GM12875 (cell line): Measurements from ENCODE around the gene RECK.

Source experiments
- H3K4me3 ChIP-seq: one replicate; pipeline ENCODE4 v1.5.1; 2011; ENCODE audit warnings: low read depth, low read length, control low read depth
- TF ChIP-seq, protein P1 (sequence below): IDR thresholded peaks from 2 replicates; pipeline ENCODE4 v1.5.1; 2011; ENCODE audit warnings: low read depth, mild to moderate bottlenecking, control low read depth, inconsistent platforms, low read length, moderate library complexity, borderline replicate concordance; ENCODE audit not compliant: insufficient read depth

The RECK gene

DNA sequence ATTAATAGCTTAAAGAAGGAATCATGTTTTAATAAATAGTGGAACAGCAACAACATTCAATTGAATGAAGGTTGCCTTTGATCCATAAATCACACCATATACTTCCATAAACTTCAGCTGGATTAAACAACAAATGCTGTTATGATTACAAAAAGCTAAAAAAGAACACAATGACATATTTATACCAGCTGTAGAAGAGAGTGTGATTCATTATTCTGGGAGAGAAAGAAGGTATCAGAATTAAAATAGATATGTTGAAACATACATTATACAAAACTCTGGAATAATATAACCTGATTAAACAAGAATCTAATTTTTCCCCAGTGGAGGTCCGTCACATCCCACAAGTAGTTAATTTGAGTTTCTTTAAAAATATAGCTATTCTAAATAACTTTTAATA is 7.5 kb upstream of the RECK start:
- no peak overlapping the region for H3K4me3 ChIP-seq
- TF ChIP-seq, protein P1, sequence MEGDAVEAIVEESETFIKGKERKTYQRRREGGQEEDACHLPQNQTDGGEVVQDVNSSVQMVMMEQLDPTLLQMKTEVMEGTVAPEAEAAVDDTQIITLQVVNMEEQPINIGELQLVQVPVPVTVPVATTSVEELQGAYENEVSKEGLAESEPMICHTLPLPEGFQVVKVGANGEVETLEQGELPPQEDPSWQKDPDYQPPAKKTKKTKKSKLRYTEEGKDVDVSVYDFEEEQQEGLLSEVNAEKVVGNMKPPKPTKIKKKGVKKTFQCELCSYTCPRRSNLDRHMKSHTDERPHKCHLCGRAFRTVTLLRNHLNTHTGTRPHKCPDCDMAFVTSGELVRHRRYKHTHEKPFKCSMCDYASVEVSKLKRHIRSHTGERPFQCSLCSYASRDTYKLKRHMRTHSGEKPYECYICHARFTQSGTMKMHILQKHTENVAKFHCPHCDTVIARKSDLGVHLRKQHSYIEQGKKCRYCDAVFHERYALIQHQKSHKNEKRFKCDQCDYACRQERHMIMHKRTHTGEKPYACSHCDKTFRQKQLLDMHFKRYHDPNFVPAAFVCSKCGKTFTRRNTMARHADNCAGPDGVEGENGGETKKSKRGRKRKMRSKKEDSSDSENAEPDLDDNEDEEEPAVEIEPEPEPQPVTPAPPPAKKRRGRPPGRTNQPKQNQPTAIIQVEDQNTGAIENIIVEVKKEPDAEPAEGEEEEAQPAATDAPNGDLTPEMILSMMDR = no peak

DNA sequence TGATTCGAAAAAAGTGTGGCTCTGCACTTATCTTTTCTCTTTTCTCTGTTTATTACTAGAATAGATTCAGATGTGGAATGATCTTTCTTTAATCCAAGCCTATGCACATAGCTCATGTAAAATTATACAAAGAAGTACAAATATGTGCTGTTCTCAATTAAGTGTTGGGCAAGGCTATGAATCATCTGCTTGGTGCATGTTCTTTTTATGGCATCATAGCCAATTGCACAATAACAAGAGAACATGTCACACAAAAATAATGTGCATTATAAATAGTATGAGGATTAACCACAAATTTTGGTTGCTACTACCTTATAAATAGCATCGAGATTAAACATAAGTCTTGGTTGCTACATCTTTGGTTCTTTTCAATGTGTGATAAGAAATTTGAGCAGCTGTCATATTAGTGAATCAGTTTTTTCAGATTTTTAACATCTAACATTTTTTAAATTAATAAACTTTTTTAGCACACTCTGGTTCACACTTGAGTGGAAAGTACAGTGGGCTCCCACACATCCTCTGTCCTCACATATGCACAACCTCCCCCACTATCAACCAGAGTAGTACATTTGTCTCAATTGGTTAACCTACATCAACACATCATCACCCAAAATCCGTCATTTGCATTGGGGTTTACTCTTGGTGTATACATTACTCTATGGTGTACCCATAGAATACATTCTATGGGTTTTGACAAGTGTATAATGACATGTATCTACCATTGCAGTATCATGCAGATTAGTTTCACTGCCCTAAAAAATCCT is 6.8 kb upstream of the RECK start:
- H3K4me3 ChIP-seq = no peak overlapping the region
- TF ChIP-seq, protein P1 = no peak

DNA sequence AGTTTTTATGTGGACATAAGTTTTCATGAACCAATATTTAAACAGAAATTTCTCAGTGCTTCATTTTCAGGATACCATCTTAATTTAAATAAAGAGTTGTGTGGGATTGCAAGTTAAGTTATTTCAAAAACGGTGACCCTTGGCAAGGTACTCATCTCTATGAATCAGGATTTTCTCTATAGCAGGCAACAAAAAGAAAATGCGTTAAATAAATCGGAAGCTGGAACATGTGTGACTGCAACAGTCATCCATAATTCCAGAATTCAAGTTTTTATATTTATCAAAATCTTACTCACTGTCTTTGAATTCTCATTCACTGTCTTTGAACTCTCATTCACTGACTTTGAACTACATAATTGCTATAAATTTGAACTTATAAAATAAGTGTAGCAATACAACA is 5.8 kb upstream of the RECK start:
- TF ChIP-seq, protein P1 = no peak

DNA sequence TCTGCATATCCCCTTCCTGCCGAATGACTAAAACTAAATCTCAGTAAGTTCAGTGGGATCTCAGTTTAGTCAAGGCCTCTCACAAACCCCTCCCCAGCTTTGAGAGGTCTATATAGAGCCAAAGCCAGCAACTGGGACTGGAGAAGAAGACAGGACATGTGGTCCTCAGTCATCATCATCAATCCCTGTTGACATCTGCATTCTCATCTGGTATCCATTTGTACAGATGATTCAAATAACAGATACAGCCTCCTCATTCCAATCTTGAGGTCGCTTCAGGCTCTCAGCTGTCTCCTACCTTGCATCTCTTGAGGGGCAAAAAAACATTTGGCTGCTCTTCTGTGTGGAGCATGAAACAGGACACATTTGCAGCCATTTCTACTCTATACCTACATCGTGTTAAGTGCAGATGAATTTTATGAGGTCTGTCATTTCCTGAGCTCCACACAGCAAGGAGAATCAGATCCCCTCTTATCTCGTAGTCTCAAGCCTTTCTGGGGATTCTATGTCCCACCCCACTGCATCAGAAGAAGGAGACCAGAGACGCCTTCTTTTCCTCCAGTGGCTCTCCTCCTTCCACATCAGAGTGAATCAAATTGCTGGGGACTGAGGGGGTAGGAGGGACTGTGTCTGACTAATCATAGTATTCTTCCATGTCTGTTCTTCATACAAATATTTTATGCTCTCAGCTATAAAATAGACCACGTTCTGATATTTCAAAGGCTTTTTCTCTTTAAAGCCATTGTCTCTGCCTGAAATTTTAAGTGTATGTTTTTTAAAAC is 4.7 kb upstream of the RECK start:
- TF ChIP-seq, protein P1 = no peak
- no peak overlapping the region for H3K4me3 ChIP-seq

More for the DNA sequence above, 5.8 kb upstream of the RECK start:
- H3K4me3 ChIP-seq = no peak overlapping the region

DNA sequence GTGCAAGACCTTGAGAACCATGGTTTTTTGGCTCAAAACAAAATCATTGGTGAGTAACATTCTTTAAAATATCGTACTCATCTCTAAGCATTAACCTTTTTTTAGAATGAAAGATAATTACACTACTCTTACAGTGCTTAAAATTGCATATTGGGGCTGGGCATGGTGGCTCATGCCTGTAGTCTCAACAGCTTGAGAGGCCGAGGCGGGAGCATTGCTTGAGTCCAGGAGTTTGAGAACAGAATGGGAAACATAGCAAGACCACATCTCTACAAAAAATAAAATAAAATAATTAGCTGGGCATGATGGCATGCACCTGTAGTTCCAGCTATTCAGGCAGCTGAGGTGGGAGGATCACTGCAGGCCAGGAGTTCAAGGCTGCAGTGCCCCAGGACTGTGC is 2.9 kb upstream of the RECK start:
- TF ChIP-seq, protein P1 = no peak
- H3K4me3 ChIP-seq = no peak overlapping the region

DNA sequence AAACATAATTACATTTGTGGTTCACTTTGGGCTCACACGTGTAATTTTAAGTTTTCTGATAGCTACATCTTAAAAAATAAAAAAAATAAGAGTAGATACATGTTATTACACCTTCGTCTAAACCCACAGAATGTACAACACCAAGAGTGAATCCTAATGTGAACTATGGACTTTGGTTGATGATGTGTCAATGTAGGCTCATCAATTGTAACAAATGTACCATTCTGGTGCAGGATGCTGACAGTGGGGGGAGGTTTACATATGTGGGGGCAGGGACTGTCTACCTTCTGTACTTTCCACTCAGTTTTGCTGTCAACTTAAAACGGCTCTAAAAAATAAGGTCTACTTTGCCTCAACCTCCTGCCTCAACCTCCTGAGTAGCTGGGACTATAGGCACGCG is 2.5 kb upstream of the RECK start:
- TF ChIP-seq, protein P1 = no peak
- no peak overlapping the region for H3K4me3 ChIP-seq
